Common myeloid progenitor, CD34-positive (primary cell): ENCODE measurements around the gene TPK1.
"Not testable (repeated sequence)": the region's sequence is repeated elsewhere in the genome, so short reads cannot be mapped to it uniquely, and the experiment has no call there.

Experiments used
- CTCF ChIA-PET: fragments of 350-600 bp; sonication (Branson Sonifier 250); formaldehyde crosslinking; loops from one replicate; lab custom pipeline; 2021; ENCODE audit warnings: antibody characterized with exemption; lab: Charles Lee
- POLR2A ChIA-PET: fragments of 350-600 bp; sonication (Branson Sonifier 250); formaldehyde crosslinking; loops from one replicate; lab custom pipeline; 2021; ENCODE audit warnings: antibody characterized with exemption; lab: Charles Lee
- DNase-seq, 3 donors: peaks; one replicate each; pipeline versions ENCODE4 v3.0.0 to v3.0.0-alpha.2; 2013
- H3K27ac ChIP-seq, 2 experiments: 1 replicate in 1 of 2; 2 replicates in 1 of 2; pipeline ENCODE4 v1.7.0; 2013; ENCODE audit warnings: inconsistent platforms in 2 of 2, low read length in 2 of 2, mild to moderate bottlenecking in 2 of 2, low read depth in 1 of 2, moderate library complexity in 1 of 2; ENCODE audit not compliant: severe bottlenecking in 2 of 2, insufficient read depth in 1 of 2, poor library complexity in 1 of 2
- H3K27me3 ChIP-seq, 5 experiments: replicated peaks in 2 of 5; 1 replicate in 3 of 5; 2 replicates in 2 of 5; pipeline versions ENCODE4 v1.6.1 to v1.7.0; 2013; ENCODE audit warnings: low read length in 4 of 5, mild to moderate bottlenecking in 2 of 5, moderate library complexity in 2 of 5, inconsistent platforms in 1 of 5; ENCODE audit not compliant: insufficient read depth in 5 of 5, control insufficient read depth in 4 of 5
- H3K36me3 ChIP-seq, 4 experiments: 1 replicate in 2 of 4; 2 replicates in 2 of 4; pipeline versions ENCODE4 v1.6.1 to v1.7.0; 2013; ENCODE audit warnings: low read length in 3 of 4, control low read depth in 1 of 4, mild to moderate bottlenecking in 1 of 4; ENCODE audit not compliant: control insufficient read depth in 4 of 4, insufficient read depth in 4 of 4
- H3K4me1 ChIP-seq, 4 experiments: 1 replicate in 3 of 4; 2 replicates in 1 of 4; pipeline versions ENCODE4 v1.6.1 to v1.7.1; 2013; ENCODE audit warnings: low read length in 3 of 4, mild to moderate bottlenecking in 3 of 4, control low read depth in 1 of 4, inconsistent platforms in 1 of 4, moderate library complexity in 1 of 4; ENCODE audit not compliant: control insufficient read depth in 4 of 4, insufficient read depth in 4 of 4; ENCODE audit errors: control extremely low read depth in 1 of 4
- H3K4me3 ChIP-seq, 7 experiments: 1 replicate in 4 of 7; 2 replicates in 3 of 7; pipeline versions ENCODE4 v1.5.1 to v1.7.0; 2013; ENCODE audit warnings: mild to moderate bottlenecking in 7 of 7, low read length in 6 of 7, moderate library complexity in 6 of 7, inconsistent platforms in 2 of 7, low read depth in 2 of 7, control low read depth in 1 of 7; ENCODE audit not compliant: insufficient read depth in 4 of 7, control insufficient read depth in 1 of 7; ENCODE audit errors: extremely low read depth in 1 of 7
- H3K9me3 ChIP-seq, 5 experiments: 1 replicate in 4 of 5; 2 replicates in 1 of 5; pipeline versions ENCODE4 v1.6.1 to v1.7.1; 2013; ENCODE audit warnings: low read length in 4 of 5, mild to moderate bottlenecking in 2 of 5, inconsistent platforms in 1 of 5, low read depth in 1 of 5, moderate library complexity in 1 of 5; ENCODE audit not compliant: control insufficient read depth in 4 of 5, insufficient read depth in 2 of 5; ENCODE audit errors: control extremely low read depth in 1 of 5
- WGBS: methylation state at CpG from one replicate; pipeline ENCODE4 v1.1.5; 2013; ENCODE audit not compliant: insufficient coverage; 5-methylcytosine and 5-hydroxymethylcytosine counted together

TPK1 gene

GRCh38 chr7:144427539-144427938 is 408.3 kb downstream of the TPK1 start:
- H3K27ac ChIP-seq, CTCF ChIA-PET: not testable (repeated sequence)
- WGBS: 62% methylated on average over 2 of the region's 2 CpGs

GRCh38 chr7:144418931-144419330 is 416.9 kb downstream of the TPK1 start:
- POLR2A ChIA-PET, H3K27me3 ChIP-seq, H3K4me3 ChIP-seq, DNase-seq, H3K27ac ChIP-seq, H3K9me3 ChIP-seq, H3K4me1 ChIP-seq, H3K36me3 ChIP-seq, CTCF ChIA-PET: not testable (repeated sequence)
- 92% methylated on average over 2 of the region's 4 CpGs for WGBS

More at GRCh38 chr7:144427539-144427938, 408.3 kb downstream of the TPK1 start:
- H3K36me3 ChIP-seq, DNase-seq, POLR2A ChIA-PET, H3K27me3 ChIP-seq, H3K4me1 ChIP-seq, H3K4me3 ChIP-seq: not testable (repeated sequence)
- peaks cover 0 to 11% (median 7%) of the 10 kb centered on the region in 5 experiments for H3K9me3 ChIP-seq

GRCh38 chr7:144416341-144416740 is 419.5 kb downstream of the TPK1 start:
- no peaks in the 10 kb centered on the region for H3K4me1 ChIP-seq

GRCh38 chr7:144415858-144416257 is 420.0 kb downstream of the TPK1 start:
- Histone ChIP-seq H3K27ac (no peak overlapping the region), H3K4me1 (no peaks in the 10 kb centered on the region), H3K36me3 (no peaks in the 10 kb centered on the region), H3K4me3 (no peak overlapping the region), H3K9me3 (peaks cover 0 to 4% (median 0%) of the 10 kb centered on the region in 5 experiments), H3K27me3 (no peaks in the 10 kb centered on the region)
- POLR2A ChIA-PET: no interaction called here
- no peak for DNase-seq
- CTCF ChIA-PET: interaction anchor here (0.9 kb wide), 1 partner anchor 25 kb away, joined by 3 read pairs; no protein-coding TSS in a partner anchor

More at GRCh38 chr7:144416341-144416740, 419.5 kb downstream of the TPK1 start:
- CTCF ChIA-PET: interaction anchor here (0.9 kb wide), 1 partner anchor 25 kb away, joined by 3 read pairs; no protein-coding TSS in a partner anchor
- Histone ChIP-seq H3K36me3 (no peaks in the 10 kb centered on the region), H3K4me3 (no peak overlapping the region), H3K9me3 (peaks cover 0 to 4% (median 0%) of the 10 kb centered on the region in 5 experiments), H3K27me3 (no peaks in the 10 kb centered on the region), H3K27ac (no peak overlapping the region)
- POLR2A ChIA-PET: no interaction called here
- DNase-seq: no peak

GRCh38 chr7:144414815-144415214 is 421.0 kb downstream of the TPK1 start:
- no peaks in the 10 kb centered on the region for H3K4me1 ChIP-seq
- ChIA-PET POLR2A (interaction anchor here (0.5 kb wide), 1 partner anchor 63 kb away, joined by 5 read pairs; no protein-coding TSS in a partner anchor), CTCF (no interaction called here)
- H3K27me3 ChIP-seq: no peaks in the 10 kb centered on the region
- H3K4me3 ChIP-seq: no peak overlapping the region
- no peaks in the 10 kb centered on the region for H3K36me3 ChIP-seq
- WGBS: 65% methylated on average over 3 of the region's 3 CpGs
- no peak for DNase-seq
- no peak overlapping the region for H3K27ac ChIP-seq
- H3K9me3 ChIP-seq: peaks cover 0 to 4% (median 0%) of the 10 kb centered on the region in 5 experiments

GRCh38 chr7:144410441-144410840 is 425.4 kb downstream of the TPK1 start:
- Histone ChIP-seq H3K36me3 (no peaks in the 10 kb centered on the region), H3K27ac (no peak overlapping the region), H3K4me1 (no peaks in the 10 kb centered on the region), H3K27me3 (no peaks in the 10 kb centered on the region), H3K9me3 (no peaks in the 10 kb centered on the region), H3K4me3 (no peak overlapping the region)
- 29% methylated on average over 3 of the region's 4 CpGs for WGBS
- CTCF ChIA-PET: interaction anchor here (0.9 to 1.3 kb wide), 2 partner anchors 16 to 19 kb away, joined by 4 read pairs; no protein-coding TSS in a partner anchor
- POLR2A ChIA-PET: no interaction called here
- DNase-seq: no peak

GRCh38 chr7:144408121-144408520 is 427.7 kb downstream of the TPK1 start:
- DNase-seq: no peak
- no peaks in the 10 kb centered on the region for H3K27me3 ChIP-seq
- no peak overlapping the region for H3K4me3 ChIP-seq
- no peak overlapping the region for H3K27ac ChIP-seq
- WGBS: 100% methylated on average over 1 of the region's 3 CpGs
- H3K36me3 ChIP-seq: no peaks in the 10 kb centered on the region
- CTCF ChIA-PET: no interaction called here
- no peaks in the 10 kb centered on the region for H3K4me1 ChIP-seq
- H3K9me3 ChIP-seq: no peaks in the 10 kb centered on the region
- POLR2A ChIA-PET: no interaction called here
